T-helper 9 cell (primary cell): ENCODE data around the gene ASIC2.
A peak's percentile ranks its signal among the peaks of the same experiment; 100 is the strongest.

Source experiments
- DNase-seq: peaks from one replicate; pipeline ENCODE4 v3.0.0-alpha.2; 2020

ASIC2 gene

DNA sequence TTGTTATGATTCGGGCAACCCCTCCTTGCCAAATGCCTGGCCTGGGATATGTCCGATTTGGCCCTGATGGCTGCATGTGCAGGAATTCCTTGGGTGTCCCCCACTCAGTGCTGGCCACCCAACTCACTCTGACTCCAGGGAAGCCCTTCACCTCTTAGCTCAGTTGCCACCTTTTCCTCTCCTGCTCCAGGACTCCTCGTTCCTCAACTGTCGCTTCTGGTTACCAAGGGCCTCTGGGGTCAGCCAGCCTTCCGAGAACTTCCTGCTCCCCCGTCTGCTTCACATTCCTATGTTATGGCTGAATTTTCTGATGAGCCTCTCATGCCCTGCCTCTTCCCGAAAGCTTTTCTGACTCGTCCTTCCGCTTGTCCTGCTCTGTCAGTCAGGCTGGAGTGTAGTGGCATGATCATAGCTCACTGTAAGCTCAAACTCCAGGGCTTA lies 237.9 kb downstream of the ASIC2 start:
- no peak for DNase-seq

DNA sequence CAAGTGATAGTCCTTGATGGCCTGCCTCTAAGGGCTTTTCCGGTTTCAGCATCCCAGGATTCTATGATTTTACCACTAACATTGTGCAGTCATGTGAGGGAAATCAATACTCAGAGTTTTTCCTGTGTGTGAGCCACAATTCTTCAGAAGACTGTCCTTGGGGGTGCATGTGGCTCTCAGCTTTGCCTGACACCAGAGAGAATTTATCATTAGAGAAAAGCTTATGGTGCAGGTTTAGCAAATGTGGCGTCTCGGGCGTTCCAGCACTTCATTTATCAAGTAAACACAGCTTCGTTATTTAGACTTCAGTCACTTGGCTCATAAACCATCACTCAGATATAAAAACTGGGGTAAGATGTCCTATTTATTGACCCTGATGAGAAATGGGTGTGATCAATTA lies 238.7 kb downstream of the ASIC2 start:
- DNase-seq: no peak

DNA sequence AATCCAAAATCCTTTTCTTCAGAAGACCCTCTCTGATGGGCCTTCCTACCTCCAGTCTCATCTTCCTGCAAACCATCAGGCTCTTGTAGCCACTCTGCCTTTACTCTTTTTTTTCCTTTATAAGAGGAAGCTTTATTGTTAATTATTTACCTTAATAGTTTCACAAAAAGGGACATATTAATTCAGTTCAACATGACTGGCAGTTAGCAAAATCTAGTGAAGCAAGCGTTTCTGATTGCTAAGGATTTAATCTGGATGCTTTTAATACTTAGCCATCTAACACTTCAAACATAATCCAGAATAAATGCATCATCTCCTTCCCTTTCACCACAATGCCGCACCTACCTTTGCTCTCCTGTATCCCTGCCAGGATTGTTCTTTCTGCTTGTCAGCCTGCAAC lies 239.4 kb downstream of the ASIC2 start:
- DNase-seq: no peak

DNA sequence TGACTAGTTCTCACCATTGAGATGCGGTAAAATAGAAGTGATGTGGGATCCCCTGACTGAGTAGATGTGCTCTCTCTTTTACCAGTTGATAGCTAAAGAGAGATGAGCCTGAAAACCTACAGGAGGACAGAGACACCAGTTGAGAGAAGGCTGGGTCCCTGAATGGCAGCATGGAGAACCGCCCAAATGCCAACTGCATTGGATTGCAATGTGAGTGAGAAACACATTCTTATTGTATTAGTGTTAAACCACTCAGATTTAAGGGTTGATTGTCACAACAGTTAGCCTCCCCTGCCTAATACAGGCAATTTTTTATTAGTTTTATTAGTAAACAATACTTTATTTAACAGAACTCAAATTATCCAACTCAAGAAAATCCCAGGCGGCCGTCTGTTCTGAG lies 240.2 kb downstream of the ASIC2 start:
- DNase-seq: no peak

DNA sequence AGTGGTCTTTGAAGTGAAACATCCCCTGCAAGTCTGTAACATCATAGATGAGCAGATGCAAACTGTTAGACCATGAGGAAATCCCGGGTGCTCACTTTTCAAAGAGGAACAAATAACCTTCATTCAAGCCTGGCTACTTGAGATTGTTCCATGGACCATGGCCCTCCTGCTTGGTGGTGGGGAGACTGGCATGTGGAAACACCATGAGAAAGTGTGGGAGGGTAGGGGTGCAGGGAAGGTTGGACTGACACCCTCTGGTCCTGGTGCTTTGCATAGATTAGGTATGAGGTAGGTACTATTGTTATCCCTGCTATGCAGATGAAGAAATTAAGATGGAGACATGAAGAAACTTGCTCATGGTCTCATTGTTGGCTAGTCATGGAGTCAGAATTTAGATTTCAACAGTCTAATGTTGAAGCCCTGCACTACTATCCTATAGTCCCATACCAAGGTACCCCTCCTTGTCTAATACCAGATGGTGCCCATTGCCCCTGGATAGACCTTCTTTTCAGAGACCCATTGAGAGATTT lies 242.4 kb downstream of the ASIC2 start:
- DNase-seq: no peak

DNA sequence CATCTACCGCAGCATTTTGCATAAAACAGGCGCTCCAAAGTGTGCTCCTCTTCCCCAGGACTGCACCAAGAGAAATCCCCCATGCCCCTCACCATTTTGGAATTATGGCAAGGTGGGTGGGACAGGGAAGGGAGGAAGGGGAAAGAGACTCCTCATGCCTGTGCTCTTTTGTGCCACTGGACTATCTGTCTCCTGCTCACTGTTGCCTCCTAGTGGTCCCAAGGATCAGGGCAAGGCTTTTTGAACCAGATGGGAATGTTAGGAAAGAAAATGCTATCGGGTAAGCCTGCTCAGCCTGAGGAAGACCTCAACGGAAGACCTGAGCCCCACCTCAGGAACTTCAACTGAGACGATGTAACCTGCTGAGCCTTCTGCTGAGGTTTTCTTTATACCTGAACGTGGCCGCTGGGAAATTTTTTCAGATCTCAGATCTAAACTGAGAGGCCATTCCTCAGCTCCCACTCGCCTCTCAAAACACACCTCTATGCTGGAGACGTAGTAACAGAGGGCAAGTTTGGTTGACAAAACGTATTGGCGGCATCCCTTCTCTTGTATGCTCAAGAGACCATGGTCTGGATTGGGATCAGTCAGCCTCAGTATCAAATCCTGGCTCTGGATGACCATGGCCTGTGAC lies 243.2 kb downstream of the ASIC2 start:
- peak; percentile 7 for DNase-seq

DNA sequence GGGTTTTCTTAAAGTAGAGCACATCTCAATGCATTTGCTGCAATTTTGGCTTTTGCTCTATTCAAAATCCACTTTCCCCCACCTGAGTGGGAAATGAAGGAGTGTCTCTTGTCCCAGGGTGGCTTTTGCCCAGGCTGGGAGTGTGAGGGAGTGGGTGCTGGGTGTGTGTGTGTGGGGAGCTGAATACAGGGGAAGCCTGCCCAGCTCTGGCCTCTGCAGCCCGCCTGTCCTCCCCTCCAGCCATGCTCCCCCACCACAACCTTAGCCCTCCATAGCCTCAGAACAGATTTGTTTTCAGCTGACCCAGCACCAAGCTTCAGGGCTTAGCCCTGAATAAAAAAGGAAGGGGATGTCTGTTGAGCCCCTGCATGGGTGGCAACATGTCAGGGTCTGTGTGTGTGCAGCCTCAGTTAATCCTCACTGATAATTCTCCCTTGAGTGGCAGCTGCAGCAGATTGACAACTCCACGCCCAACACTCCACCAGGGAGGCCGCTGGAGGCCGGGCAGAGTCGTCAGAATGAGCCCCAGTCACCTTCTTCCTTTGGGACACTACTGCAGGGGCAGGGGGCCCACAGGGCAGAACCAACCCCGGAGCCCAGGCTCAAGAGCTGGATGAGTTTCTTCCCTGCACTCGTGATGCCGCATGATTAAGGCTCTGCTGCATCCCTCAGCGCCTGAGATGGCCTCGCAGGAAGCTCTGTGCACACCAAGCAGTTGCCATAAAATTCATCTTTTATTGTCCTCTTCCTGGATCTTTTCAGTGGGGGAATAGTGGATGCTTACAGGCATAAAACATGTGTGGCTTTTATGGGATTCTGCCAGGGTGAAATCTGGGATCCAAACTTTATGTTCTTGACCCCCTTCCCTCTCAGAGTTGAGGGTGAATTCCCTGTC lies 246.5 kb downstream of the ASIC2 start:
- DNase-seq: no peak

DNA sequence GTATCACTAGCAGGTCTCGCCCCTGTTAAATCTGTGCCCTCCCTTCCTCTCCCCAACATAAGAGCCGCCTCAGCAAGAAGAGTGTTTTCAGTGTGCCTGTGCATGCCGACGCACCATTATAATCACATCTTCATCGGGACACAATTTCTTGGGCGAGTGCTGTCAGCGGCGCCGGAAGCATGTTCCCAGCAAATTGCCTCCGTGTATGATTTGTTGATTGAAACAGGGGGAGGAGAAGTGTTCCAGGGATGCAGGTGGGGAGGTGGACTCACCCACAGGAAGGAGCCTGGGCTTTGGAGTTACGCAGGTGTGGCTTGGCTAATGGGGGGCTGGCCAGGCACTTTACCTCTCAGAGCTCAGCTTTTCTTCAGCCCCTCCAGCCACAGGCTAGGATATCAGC lies 247.9 kb downstream of the ASIC2 start:
- no peak for DNase-seq

DNA sequence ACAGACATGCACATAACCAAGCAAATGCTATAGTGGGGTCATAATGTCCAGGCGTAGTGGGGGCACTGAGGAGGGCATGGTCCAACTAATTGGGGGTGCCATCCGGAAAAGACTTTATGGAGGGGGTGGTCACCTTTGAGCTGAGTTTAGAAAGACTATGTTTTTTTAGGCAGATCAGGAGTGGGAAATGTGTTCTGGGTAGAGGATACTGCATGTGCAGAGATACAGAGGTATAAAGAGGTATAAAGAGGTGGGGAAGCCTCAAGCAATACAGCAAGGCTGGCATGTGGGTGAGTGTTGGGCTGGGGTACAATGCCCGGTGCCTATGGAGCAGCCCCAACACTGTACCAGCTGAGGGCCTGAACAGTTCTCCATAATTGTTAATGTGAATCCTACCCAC lies 248.3 kb downstream of the ASIC2 start:
- DNase-seq: no peak

DNA sequence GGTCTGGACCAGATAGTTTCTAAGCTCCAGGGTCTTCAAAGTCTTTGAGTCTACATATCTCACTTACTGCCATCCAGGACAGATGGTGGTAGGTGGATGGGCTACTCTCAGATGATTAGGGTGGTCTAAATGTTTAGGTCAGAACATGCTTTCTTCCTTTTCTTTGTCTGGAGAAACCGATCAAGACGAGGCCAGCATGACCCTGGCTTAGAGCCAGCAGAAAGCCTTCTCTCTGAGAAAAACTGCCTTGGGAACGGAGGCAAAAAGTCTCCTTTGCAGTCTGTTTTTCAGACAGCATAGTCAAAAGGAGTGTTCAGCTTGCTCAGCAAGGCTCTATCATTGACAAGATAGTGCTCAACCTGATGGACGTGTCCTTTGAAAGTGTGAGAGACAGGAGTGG lies 252.6 kb downstream of the ASIC2 start:
- no peak for DNase-seq

DNA sequence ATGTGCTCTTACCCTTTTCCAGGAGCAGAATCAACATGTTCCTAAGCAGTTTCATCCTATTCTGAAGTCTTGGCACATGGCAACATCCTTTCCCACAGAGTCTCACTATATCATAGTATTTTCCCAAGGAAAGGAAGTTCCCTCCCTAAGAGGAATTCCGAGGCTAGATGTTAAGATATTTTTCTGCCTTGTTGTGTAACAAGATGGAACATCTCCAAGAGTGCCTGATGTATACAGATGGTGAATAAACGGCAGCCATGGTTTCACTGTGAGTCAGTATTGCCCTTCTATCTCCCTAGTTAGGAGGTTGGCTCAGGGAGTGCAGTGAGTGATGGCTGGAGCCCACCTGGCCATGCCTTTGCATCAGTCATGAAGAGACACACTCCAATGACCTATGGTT lies 253.2 kb downstream of the ASIC2 start:
- no peak for DNase-seq

DNA sequence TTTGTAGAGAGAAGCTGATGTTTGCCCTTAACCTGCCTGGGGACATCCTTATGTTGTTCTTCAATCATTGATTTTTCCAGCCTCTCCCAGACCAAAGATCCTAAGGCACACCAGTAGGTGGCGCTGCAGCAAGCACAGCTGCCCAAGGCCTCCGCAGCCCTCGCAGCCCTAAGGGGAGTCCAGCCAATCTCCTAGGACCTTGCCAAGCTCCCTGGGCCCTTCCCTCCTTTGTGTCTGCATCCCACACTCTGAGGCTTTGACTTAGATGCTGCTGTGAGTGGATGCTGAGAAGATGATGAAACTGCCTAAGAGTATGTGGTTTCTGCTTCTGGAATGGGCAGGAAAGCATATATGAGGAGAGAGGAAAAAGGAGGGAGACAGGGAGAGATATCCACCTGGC lies 254.4 kb downstream of the ASIC2 start:
- no peak for DNase-seq

DNA sequence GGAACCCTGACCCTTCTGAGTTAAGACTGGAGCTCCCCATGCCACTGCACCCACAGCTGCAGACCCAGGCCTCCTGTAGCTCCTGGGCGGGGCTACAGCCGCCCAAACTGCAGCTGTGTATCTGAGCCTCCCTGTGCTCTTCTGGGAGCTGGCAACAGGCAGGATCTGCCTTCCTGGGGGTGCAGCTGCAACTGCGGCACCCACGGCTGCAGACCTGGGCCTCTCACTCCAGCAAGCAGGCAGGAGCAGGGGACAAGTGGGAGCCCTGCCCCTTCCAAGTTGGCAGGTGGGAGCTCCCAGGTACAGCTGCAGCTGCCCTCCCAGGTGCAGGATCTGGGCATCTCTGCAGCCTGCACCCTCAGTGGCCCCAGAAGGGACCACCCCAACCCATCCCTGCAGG lies 259.9 kb downstream of the ASIC2 start:
- DNase-seq: no peak

DNA sequence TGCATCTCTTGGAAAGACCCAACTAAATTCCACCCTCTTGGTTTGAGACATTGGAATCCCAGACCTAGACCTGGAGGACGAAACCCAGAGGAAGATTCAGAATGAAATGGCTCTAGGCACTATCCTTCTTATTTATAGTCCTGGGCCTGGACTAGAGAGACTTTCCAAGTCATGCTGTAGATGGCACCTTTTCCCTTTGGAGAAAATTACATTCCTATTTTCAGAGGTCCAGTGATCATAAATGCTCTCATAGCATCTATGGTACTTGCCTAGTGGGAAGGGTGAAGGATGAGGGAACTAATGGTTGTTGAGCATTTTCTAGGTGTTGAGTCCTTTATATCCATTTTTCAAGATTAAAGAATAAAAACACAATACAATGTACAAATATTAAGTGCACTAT lies 264.3 kb downstream of the ASIC2 start:
- DNase-seq: no peak

DNA sequence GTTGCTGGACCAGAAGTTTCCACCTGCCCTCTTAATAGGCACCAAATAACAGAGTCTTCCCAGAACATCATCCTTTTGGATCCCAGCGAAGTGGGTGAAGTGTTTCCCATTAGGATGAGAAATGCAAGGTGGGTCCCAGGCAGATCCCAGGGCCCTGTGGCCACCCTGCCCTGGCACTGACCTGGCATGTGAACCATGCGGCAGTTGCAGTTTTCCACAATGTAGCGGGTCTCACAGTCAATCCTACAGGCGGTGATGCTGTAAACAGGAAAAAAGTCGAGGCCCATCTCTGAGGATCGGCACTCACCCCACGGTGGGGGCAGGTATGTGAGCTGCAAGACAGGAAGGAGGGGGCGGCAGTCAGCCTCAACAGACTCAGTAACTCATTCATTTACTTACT lies 265.0 kb downstream of the ASIC2 start:
- DNase-seq: no peak

DNA sequence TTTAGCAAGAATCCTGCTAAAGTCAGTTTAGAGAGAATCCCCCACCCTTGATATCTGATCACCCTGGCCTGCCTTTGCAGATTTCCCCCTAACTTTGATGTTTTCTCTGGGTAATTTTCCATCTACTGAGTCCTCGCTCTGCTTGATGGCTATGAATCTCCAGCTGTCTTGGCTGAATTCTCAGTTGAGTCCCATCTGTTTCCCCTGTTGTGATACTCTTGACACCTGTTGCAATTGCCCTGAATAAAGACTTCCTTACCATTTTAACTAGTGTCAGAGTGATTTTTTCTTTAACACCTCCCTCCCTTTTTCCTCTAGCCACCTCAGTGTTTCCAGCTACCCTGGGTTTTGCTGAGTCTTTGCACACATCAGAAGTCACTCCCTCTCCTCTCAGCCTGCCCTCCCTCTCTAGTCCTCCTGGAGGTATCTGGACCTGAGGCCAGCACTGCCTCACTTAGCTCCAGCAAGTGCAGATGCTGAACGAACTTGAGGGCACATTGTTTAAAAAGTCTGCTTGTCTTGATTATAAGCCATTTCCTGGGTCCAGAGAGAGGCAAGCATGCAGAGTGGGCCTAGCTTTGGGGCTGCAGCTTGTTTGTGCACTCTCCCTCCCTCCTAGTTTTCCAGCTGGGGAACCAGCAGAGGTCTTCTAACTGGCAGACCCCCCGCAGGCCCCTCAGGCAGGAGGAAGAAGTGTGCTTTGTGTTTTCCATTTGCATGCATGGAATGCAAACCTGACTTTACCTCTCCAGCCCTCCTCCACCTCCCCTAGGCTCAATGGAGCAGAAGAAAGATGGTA lies 268.2 kb downstream of the ASIC2 start:
- no peak for DNase-seq

DNA sequence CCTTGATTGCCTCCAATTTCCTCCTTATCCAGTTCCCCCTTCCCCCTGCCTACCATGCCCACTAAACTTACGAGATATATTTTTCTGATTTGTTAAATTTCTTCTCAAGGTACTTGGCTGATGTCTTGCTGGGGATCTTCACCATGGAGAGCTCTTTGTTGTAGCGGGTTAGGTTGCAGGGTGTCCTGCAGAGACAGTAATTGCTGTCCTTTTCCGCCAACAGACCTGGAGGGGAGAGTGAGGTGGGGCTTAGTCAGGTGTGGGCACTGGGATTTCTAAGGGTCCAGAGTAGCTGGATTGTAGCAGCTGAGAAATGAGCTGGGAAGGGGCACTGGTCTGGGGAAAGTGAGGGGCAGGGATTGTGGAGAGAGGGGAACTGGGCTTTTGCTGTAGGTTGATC lies 269.3 kb downstream of the ASIC2 start:
- no peak for DNase-seq

DNA sequence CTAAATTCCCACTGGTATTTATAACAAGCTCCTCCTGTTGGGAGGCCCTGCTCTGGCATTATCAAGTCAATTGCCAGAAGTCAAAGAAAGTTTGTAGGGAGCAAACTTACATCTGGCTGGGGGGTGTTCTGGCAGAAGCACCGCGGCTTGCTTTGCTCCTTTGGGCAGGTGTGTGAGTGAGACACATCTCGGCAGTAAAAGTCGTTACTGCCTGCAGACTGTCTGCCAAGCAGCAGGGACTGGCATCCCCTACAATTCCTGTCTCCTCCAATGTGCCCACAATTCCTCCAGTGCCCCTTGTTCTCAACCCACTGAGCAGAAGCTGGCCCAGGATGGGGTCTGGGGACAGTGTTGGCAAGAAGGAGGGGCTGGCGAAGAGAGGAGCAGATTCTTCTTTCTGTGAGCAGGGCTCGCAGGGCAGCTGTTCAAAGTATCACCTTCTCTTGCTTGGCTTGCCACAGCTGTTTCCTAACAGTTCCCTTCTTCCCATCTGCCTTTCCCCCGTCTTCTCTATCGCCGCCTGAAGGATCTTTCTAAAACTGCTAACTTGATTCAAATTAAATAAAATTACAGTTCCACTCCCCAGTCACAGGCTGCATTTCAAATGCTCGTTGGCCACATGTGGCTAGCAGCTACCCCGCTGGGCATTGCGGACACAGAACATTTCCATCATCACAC lies 271.2 kb downstream of the ASIC2 start:
- no peak for DNase-seq

DNA sequence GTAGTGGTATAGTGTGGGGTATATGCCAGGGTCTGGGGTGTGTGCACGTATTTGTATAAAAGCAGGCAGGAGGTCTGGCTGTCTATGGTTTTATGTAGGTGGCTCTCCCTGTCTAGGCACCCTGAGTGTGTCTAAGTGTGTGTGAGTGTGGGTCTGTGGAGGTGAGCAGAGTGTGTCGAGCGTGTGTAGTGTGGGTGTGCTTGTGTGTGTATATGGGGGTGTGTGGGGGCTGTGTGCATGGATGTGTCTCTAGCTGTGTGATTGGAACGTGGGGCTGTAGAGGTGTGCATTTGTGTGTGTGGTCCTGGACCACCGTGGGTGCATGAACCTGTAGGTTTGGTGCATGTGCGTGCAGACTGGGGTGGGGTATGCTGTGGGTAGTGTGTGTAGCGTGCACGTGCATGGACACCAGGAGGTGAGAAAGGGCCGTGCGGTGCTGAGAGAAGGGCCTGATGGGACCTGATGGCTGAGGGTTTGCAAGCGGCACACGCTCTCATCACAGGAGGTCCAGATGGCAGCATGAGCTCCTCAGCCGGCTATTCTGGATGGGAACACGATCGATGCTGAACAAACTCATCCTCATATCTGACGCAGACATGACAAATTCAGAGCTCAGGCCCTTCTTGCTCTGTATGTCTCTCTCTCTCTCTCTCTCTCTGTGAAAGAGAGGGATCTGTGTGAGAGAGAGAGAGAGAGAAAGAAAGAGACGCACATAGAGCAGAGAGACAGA lies 273.8 kb downstream of the ASIC2 start:
- no peak for DNase-seq

DNA sequence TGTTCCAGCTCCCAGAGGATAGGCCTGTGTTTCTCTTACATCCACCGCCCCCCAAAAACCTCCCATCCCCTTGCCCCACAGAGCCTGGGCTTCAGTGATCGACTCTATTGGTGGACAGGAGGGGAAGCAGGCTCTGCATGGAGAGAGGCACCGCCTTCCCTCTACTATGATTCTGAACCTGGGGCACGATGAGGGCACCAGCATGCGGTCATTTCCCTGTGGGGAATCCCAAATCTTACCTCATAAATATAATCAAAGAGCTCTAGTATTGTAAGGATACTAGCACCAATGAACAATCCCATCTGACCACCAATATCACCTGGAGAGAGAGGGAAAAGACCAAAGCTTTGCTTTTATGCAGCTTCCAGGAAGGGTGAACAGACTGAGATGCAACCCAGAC lies 275.7 kb downstream of the ASIC2 start:
- no peak for DNase-seq

DNA sequence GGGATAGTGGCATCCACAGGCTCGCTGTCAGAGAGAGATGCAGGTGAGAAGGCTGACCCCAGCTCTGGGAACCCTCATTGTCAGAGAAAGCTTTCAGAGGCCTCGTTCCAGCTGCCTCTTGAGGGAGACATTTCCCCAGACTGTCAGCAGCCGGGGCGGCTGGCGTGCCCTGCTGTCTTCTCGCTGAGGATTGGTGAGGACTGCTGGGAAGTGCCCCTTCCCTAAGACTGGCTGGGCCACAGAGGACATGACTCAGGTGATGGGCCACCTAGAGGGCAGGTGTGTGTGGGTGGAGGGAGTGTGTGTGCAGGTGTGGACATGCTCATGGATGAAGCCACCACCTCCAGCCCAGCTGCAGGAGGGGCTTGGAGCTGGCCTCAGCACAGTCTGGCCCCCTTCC lies 276.2 kb downstream of the ASIC2 start:
- no peak for DNase-seq

DNA sequence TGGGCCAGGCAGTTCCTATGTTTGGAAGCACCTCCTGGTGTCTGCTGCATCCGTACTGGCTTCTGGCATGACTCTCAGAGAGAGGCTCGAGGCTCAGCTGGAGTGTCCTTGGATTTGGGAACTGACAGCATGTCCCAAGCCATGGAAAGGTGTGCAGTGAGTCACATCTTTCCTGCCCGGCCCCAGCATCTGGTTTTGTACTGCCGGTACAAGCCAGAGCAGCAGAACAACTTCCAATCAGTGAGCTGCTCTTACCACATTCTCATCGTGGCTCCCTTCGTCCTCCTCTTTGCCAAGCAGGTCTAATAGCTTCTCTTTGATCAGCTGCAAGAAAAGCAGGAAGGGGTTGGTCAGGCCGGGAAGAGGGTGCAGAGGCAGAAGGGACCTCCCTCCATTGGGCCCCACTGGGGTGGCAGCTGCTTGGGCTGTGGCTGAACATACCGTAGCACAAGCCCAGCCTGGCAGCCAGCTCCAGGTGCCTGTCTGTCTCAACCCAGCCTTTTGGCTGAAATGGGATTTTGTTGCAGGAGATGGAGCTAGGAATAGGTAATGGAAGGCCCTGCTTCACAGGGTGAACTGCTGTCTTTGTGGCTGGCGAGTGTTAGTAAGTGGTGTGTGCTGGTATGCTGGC lies 277.3 kb downstream of the ASIC2 start:
- DNase-seq: no peak
